ENCODE results near the gene NCOA5. TPM values are rescaled to one million over a fixed set of nuclear protein-coding genes. Genes with fewer than 3 reads are reported as not detected.

Gene NCOA5
- total and polyA plus RNA-seq, 9 of the 15 experiments (the other 6 are each of a cell fraction or from before 2014, with no cell fraction given) = 3.9 to 22.8 (median 13.8) TPM

GRCh38 chr20:46085179-46085851, 4.4 kb downstream of the NCOA5 start:
- in situ Hi-C loops (cut with MboI) (no loop called here), intact Hi-C loops (cut with micrococcal nuclease) (loop anchor here (5.0 kb wide), 1 partner anchor 113 kb away; the partner anchor contains the start of gene ZNF335)
- H3K9ac ChIP-seq (ENCODE audit: insufficient read depth in 1 of 2, low read depth in 2 of 2, low read length in 2 of 2) = no peak overlapping the region
- CTCF ChIA-PET (ENCODE audit: low intra/inter-chr PET ratio) = no interaction called here
- no peaks in the 10 kb centered on the region for H3K27me3 ChIP-seq (ENCODE audit: control insufficient read depth in 2 of 2, insufficient read depth in 2 of 2, low read length in 2 of 2)
- WGBS (ENCODE audit: insufficient coverage, low coverage, missing lambda C conversion rate) = 24% methylated on average over 4 of the region's 4 CpGs
- H3K79me2 ChIP-seq (ENCODE audit: control insufficient read depth, insufficient read depth, low read length) = peaks cover 93% of the 10 kb centered on the region
- POLR2A ChIA-PET = interaction anchor here (0.5 to 1.1 kb wide), 4 partner anchors 9 to 174 kb away, joined by 3 to 4 read pairs (median 3); no protein-coding TSS in a partner anchor
- no peaks in the 10 kb centered on the region for H3K9me1 ChIP-seq (ENCODE audit: control insufficient read depth, insufficient read depth, low read length)
- H3K4me3 ChIP-seq = no peak overlapping the region
- FAIRE-seq (peak; percentile 61), ATAC-seq (no peak), DNase-seq (ENCODE audit: extremely low read depth in 1 of 4, low spot score in 3 of 4) (peak in 2 of 4 experiments; percentile 11 to 66)
- H3K27ac ChIP-seq (ENCODE audit: extremely low read depth, low read depth, low read length) = no peak overlapping the region
- no peaks in the 10 kb centered on the region for H3K9me3 ChIP-seq (replicated peaks; ENCODE audit: control insufficient read depth, insufficient read depth, low read depth, low read length)
- peaks cover 12 to 30% of the 10 kb centered on the region in 2 experiments for H3K4me1 ChIP-seq (replicated peaks in 1 of 2; ENCODE audit: control insufficient read depth in 2 of 2, insufficient read depth in 2 of 2, low read length in 2 of 2)
- H2AFZ ChIP-seq (ENCODE audit: low read depth, low read length) = no peak overlapping the region
- H3K36me3 ChIP-seq (ENCODE audit: control insufficient read depth, insufficient read depth, low read length) = peaks cover 2% of the 10 kb centered on the region; the same call in 1 of the 3 replicates
- H4K20me1 ChIP-seq (replicated peaks; ENCODE audit: control insufficient read depth, insufficient read depth, low read length) = peaks cover 30% of the 10 kb centered on the region
- no TSS peak for BruUV-seq (replicated peaks)
- no peak overlapping the region; the same call in 1 of the 2 replicates for H3K4me2 ChIP-seq (ENCODE audit: insufficient read depth, low read length)
- TF ChIP-seq SMARCE1 (IDR thresholded peaks at IDR 0.05) = peak; percentile 78
- 0 out of 2 replicates have a peak, but pooled peaks have one; percentile 6 for TF ChIP-seq ZKSCAN1 (IDR thresholded peaks at IDR 0.05; ENCODE audit: low read depth, low read length)
- TF ChIP-seq PCBP1 (IDR thresholded peaks at IDR 0.05; ENCODE audit: low read depth, low read length, poor library complexity, severe bottlenecking) = no peak
- peak; percentile 57; the same call in 1 of the 2 replicates for TF ChIP-seq ZNF384 (IDR thresholded peaks at IDR 0.05; ENCODE audit: low read depth, low read length)
- 0 out of 2 replicates have a peak, but pooled peaks have one; percentile 42 for TF ChIP-seq SOX6 (IDR thresholded peaks at IDR 0.05)
- peak; percentile 85 for TF ChIP-seq JUND (IDR thresholded peaks at IDR 0.05; ENCODE audit: borderline replicate concordance, low read depth, low read length)
- peak; percentile 77; the same call in 1 of the 3 replicates for TF ChIP-seq JUND (tag; IDR thresholded peaks at IDR 0.05; ENCODE audit: borderline replicate concordance, low read depth, low read length)
- TF ChIP-seq CBFA2T3 (IDR thresholded peaks at IDR 0.05) = peak; percentile 52
- peak; percentile 86 for TF ChIP-seq ATF3 (IDR thresholded peaks at IDR 0.05)
- no peak; the same call in 1 of the 2 replicates for TF ChIP-seq ATF3 (CRISPR knock-in tag; conservative IDR thresholded peaks at IDR 0.05)
- TF ChIP-seq HES1 (IDR thresholded peaks at IDR 0.05; ENCODE audit: low read depth) = peak; percentile 64; the same call in 1 of the 2 replicates
- 0 out of 2 replicates have a peak, but pooled peaks have one; percentile 54 for TF ChIP-seq MIER1 (IDR thresholded peaks at IDR 0.05; ENCODE audit: low read depth)
- TF ChIP-seq EHMT2 (IDR thresholded peaks at IDR 0.05) = 0 out of 2 replicates have a peak, but pooled peaks have one; percentile 42
- peak; percentile 77 for TF ChIP-seq FOSL1 (tag; conservative IDR thresholded peaks at IDR 0.05)
- TF ChIP-seq SMARCC2 (IDR thresholded peaks at IDR 0.05; ENCODE audit: low read depth) = 0 out of 2 replicates have a peak, but pooled peaks have one; percentile 67
- TF ChIP-seq SMARCA4 (IDR thresholded peaks at IDR 0.05) = peak; percentile 79
- TF ChIP-seq HDAC2 (IDR thresholded peaks at IDR 0.05) = 0 out of 2 replicates have a peak, but pooled peaks have one; percentile 22
- no peak for TF ChIP-seq RAD51 (IDR thresholded peaks at IDR 0.05; ENCODE audit: borderline replicate concordance, low read depth)
- 0 out of 2 replicates have a peak, but pooled peaks have one; percentile 28 for TF ChIP-seq SP1 (CRISPR knock-in tag; IDR thresholded peaks at IDR 0.05)
- TF ChIP-seq CEBPG (CRISPR knock-in tag; IDR thresholded peaks at IDR 0.05) = no peak
- TF ChIP-seq CEBPG (tag; conservative IDR thresholded peaks at IDR 0.05 in 1 of 2, IDR thresholded peaks at IDR 0.05 in 1 of 2) = 0 out of 4 replicates have a peak, but pooled peaks of 1 of the 2 experiments have one; percentile 15
